ENCODE measurements around the gene TNFRSF4.

The TNFRSF4 gene

DNA sequence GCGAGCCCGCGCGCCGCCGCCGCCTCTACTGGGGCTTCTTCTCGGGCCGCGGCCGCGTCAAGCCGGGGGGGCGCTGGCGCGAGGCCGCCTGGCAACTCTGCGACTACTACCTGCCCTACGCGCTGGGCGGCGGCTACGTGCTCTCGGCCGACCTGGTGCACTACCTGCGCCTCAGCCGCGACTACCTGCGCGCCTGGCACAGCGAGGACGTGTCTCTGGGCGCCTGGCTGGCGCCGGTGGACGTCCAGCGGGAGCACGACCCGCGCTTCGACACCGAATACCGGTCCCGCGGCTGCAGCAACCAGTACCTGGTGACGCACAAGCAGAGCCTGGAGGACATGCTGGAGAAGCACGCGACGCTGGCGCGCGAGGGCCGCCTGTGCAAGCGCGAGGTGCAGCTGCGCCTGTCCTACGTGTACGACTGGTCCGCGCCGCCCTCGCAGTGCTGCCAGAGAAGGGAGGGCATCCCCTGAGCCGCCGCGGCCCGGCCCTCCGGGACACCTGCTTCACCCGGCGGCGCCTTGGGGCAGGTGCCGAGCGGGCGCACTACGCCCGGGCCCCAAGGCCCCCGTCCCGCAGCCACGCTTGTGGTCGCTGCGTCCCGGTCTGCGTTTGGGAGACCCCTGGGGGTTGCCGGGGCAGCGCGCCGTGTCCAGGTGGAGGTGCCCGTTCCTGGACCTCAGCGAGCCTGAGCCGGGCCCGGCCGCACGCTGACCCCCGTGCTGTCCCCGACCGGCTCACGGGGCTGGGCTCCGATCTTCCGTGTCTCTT, 19.0 kb upstream of the TNFRSF4 start:
- DNase-seq (ENCODE audit: low read depth in 2 of 2): no peak

DNA sequence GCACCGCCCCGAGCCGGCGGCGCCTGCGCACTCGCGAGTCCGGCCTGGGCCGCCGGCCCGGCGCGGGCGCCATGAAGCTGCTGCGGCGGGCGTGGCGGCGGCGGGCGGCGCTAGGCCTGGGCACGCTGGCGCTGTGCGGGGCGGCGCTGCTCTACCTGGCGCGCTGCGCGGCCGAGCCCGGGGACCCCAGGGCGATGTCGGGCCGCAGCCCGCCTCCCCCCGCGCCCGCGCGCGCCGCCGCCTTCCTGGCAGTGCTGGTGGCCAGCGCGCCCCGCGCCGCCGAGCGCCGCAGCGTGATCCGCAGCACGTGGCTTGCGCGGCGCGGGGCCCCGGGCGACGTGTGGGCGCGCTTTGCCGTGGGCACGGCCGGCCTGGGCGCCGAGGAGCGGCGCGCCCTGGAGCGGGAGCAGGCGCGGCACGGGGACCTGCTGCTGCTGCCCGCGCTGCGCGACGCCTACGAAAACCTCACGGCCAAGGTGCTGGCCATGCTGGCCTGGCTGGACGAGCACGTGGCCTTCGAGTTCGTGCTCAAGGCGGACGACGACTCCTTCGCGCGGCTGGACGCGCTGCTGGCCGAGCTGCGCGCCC, 18.3 kb upstream of the TNFRSF4 start, which contains the start of gene B3GALT6:
Gene B3GALT6, plus strand, starts transcription at position 30 of the 588 bp plus-strand sequence. Its CDS starts 42 bp downstream, at position 72.
- DNase-seq (ENCODE audit: low read depth in 2 of 2): no peak

DNA sequence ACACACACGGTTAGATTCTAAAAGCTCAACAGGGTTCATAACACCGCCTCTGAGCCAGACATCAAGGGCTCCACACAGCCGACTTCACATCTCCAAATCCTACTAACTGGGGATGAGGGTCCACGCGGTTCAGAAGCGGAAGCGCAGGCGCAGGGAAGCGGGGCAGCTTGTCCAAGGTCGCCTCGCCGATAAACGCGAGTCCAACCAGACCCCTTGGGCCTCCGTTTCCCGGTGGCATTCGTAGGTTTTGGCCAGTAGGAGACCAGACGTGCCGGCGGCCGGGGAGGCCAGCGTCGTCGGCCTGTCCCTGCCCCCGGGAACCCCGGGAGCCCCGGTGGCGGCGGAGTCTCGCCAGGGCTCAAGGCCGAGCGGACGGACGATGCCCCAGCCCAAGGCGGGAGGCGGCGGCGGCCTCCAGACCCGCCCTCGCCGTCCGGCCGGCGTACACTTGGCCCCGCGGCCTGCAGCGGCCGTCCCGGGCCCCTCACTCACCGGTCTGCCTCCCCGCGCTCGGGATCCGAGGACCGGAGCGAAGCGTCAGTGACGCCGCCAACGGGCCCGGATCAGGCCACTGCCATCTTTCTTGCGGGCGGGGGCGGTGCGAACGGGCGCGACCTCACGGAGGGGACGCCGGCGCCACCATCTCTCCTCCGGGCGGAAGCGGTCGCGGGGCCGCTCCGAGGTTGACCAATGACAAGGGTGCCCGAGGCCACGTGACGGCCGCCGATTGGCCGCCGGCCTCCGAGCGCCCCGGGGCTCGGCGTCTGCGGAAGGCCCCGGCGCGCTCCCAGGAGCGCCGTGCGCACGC, 17.7 kb upstream of the TNFRSF4 start, which contains the start of gene SDF4:
Gene SDF4, minus strand, starts transcription at position 602 of the 808 bp plus-strand sequence. CDS start 3,229 bp downstream, outside the sequence.
- DNase-seq (ENCODE audit: low read depth in 2 of 2): peak; percentile 91 to 94

DNA sequence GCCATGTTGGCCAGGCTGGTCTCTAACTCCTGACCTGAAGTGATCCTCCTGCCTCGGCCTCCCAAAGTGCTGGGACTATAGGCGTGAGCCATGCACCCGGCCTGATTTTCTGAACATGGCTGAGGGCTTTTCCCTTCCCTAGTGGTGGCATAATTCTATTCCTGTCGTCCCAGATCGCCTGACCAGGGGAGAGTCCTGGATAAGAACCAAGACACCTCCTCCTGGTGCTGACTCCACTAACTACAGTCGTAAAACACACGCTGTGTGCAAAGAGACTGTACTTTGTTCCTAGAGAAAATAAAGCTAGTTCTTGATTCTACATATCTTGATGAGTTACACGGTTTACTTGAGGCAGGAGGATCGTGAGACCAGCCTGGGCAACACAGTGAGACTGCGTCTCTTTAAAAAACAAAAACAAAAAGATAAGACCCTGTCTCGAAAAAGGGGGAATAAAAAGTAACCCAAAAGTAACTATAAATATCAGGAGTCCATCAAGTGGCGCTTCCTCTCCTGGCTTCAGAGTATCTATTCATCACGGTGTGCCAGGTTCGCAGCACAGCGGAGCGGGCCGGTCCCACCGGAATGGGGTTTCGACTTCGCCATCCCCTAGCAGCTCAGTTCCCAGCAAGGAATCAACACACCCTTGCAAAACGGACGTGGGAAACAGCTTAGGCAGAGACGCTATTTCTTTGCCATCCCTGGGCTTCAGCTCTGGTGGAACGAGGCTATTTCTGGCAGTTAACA, 16.9 kb upstream of the TNFRSF4 start:
- DNase-seq (ENCODE audit: low read depth in 2 of 2): no peak

- DNase-seq (ENCODE audit: low read depth in 2 of 2): no peak
Observed at GRCh38 chr1:1229770-1230169, 15.8 kb upstream of the TNFRSF4 start.

DNA sequence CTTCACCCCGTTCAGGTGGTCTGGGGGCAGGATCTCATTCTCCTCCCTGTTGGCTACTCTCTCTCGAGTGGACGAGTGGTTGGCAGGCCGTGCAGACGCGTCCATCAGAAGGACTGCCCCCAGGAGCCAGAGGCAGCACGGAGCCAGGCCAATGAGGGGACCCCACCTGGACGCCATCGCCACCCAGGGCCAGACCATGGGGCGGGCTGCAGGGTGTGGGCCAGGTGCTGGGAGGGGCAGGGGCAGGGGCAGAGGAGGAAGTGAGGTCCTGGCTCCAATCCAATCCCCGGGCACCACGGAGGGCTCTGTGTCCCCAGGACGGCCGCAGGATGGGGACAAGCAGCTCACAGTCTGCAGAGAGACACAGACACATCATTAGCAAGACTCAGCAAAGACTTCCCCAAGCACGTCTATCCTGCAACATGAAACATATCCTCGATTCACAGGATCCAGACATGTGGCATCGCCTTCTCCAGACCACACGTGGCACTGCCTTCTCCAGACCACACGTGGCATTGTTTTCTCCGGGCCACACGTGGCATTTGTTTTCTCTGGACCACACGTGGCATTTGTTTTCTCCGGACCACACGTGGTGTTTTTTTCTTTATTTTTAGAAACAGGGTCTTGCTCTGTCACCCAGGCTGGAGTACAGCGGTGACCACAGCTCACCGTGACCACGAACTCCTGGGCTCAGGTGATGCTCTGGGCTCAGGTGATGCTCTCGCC, 14.8 kb upstream of the TNFRSF4 start:
- no peak for DNase-seq (ENCODE audit: low read depth in 2 of 2)

- DNase-seq (ENCODE audit: low read depth in 2 of 2): no peak
Observed at GRCh38 chr1:1228187-1228586, 14.2 kb upstream of the TNFRSF4 start.

DNA sequence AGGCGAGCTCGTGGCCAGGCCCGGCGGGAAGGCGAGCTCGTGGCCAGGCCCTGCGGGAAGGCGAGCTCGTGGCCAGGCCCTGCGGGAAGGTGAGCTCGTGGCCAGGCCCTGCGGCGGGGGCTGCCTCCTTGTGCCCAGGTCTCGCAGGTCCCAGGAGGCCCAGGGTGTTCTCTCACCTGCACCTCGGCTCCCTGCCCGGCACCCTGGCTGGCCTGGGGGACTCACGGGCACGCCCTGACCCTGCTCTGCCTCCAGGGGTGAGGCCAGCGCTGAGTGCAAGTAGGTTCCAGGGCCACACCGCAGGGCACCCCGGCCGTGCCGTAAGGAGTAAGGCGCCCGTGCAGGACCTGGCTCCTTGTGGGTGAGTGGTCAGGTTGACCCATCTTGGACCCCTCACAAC, 13.4 kb upstream of the TNFRSF4 start:
- no peak for DNase-seq (ENCODE audit: low read depth in 2 of 2)

DNA sequence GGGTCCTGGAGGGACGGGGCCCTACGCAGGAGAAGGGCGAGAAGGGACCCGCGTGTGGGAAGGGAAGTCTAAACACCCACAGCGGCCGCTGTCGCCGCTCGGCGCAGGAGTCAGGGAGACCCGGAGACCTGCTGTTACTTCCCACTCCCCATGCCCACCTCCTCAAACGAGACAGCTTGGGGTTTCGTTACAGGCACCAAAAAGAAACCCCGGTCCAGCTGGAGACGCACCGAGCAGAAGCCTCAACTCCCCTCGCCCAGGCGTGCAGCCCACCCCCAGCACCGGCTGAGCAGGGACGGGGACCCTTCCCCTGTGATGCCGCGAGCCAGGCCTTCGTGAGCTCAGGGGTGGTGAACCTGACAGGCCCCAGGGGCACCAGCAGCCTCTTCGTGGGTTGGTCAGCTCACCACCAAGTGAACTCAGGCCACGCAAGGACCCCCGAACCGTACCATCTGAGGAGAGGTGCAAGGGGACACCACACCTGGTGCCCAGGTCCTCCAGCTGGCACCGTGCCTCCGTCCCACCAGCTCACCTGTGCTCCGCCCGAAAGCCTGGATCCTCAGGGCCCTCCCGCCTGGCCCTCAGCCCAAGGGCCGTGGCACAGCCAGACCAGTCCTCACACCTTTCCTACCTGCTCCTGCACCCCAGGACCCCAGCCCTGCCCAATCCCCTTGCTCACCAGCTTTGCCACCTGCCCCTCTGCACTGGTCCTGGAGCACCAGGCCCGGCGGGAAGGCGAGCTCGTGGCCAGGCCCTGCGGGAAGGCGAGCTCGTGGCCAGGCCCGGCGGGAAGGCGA, 12.8 kb upstream of the TNFRSF4 start:
- DNase-seq (ENCODE audit: low read depth in 2 of 2): no peak

DNA sequence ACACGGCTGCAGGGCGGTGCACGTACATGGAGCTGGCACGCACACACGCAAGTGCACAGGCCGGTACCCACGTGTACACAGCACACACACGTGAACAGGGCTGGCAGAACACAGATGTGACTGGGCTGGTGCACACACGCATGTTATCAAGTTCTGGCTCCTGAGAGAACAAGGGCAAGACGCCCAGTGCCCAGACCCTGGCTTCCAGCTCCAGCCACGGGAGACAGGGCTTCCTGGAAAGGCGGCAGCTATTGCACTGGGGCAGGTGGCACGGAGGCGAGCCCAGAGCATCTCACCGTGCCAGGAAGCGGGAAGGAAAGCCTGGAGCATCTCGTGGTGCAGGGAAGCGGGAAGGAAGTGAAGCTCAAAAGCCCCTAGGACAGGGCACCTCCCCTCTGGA, 12.0 kb upstream of the TNFRSF4 start:
- no peak for DNase-seq (ENCODE audit: low read depth in 2 of 2)

DNA sequence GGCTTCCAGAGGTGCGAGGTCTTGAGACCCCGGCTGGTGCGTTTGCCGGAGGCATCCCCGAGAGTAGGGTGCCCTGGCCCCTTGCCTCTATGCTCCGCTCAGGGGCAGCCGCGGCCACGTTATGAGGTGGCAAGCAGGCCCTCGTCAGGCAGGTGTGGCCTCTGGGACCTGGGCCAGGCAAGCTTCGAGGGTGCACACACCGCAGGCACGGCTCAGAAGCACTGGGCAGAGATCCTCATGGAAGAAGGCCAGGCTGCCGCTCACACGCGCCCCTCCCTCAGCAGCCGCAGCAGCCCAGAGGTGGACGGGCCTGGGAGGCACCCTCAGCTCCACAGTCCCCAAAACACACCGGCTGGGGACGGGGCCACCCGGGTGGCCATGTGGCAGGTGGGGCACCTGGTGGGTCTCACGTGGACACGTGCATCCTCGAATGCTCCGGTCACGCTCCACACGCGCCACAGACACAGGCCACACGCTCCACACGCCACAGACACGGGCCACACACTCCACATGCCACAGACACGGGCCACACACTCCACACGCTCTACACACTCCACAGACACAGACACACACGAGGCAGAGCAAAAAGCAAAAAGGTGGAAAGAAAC, 11.4 kb upstream of the TNFRSF4 start:
- no peak for DNase-seq (ENCODE audit: low read depth in 2 of 2)

DNA sequence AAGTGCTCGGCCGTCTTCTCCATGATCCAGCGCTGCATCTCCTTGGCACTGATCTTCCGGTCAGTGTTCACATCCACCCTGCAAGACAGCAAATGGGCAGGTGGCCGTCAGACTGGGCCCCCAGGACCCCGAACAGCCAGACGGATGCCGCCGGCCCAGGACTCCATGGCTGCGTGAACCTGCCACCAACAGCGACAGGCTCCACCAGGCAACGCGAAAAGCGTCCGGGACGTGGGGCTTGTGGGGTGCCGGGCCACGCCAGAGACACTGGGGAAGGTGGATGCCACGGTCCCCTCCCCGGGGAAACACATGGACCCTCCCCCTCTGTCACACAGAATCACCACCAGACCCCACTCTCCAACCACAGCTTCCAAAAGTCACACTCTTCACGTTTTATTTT, 9.9 kb upstream of the TNFRSF4 start:
- no peak for DNase-seq (ENCODE audit: low read depth in 2 of 2)

DNA sequence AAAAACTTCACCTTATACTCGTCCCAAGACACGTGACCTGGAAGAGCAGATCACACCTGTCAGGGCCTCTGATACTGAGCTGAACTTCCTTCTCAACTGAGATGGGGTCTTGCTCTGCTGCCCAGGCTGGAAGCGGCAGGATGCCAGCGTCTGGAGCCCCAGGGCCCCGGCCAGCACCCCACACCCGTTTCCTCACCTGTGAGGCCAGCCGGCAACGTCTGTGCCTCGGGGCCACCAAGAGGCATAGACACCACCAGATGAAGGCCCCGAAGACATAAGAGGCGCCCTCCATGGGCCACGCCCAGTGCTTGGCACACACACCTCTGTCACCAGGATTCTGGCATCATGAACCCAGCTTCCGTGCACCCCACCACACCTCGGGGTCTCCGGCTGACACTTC, 9.4 kb upstream of the TNFRSF4 start:
- DNase-seq (ENCODE audit: low read depth in 2 of 2): no peak

- DNase-seq (ENCODE audit: low read depth in 2 of 2): no peak
Observed at GRCh38 chr1:1222575-1223225, 8.7 kb upstream of the TNFRSF4 start.

DNA sequence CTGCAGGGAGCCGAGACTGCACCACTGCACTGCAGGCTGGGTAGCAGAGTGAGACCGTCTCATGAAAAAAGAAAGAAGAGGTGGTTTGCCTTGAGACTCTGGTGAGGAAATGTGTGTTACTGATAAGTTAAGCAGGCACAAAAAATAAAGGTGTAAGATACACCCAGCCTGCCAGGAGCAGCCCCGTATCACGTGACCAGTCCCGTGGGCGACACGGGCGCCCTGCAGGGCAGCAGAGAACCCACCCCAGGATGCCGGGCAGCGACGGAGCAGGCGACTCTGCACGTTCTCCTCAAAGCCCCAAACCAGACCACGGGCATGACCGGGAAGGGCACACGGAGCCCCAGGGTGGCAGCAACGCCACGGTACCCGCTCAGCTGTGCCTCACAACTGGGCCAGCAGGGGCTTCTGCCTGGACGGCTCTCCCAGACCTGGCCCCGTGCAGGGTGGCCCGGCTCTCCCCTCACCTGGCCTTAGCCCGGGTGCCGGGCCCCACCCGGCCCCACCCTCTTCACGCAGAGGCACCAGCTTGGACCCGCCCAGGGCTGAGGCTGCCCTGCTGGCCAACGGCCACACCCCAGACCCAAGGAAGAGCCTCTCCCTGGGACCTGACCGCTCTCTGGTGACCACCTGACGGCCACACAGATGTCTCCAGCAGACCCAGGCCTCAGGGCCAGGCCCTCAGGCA, 8.1 kb upstream of the TNFRSF4 start:
- DNase-seq (ENCODE audit: low read depth in 2 of 2): no peak

DNA sequence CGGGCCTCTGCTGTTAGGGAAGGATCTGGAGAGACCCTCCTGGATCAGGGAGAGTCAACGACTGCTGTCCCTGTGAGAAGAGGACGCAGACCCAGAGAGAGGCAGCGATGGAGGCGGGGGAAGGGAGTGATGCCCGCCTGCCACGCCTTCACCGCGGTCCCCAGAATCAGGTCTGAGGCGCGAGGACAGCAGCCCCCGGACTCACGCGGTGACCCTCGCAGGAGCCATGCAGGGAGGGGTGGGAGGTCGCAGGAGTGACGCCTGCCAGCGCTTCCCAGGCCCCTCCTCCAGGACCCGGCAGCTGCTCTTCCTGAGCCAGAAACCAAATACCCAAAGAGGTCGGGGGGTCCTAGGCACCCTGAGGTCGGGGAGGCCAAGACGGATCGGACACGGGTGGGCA, 6.2 kb upstream of the TNFRSF4 start:
- DNase-seq (ENCODE audit: low read depth in 2 of 2): no peak

GRCh38 chr1:1219341-1219740, 5.4 kb upstream of the TNFRSF4 start:
- no peak for DNase-seq (ENCODE audit: low read depth in 2 of 2)

DNA sequence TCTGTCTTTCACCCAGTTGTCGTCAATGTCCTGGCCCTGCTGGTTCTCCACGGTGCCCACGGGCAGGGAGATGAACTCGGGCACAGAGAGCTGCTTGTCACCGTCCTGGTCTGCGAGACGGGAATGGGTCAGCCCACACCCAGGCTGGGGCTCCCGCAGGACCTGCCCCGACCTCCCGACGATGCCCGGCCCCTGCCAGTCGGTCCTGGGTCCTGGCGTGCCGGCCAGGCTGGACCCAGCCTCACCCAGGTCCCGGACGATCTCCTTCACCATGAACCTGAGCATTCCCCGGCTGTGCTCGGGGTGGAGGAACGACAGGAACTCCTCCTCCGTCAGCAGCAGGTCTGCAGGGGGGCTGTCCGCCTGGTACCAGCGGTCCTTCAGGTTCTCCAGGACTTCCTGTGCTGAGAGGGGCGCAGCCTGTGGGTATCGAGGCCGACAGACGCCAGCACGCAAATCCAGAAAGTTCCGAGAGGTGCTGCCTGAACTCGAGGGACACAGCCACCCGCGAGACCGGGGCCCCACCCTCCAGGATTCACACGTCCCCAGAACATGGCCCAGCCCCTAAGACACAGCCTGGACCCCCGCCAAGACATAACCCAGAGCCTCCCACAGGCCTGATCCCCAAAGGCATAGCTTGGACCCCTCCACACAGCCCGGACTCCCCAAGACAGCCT, 4.7 kb upstream of the TNFRSF4 start:
- no peak for DNase-seq (ENCODE audit: low read depth in 2 of 2)
